B cell (primary cell): ENCODE data around the gene KRT82. TPM values are rescaled to one million over a fixed set of nuclear protein-coding genes. Genes with fewer than 3 reads are reported as not detected.
"Not testable (repeated sequence)": the region's sequence is repeated elsewhere in the genome, so short reads cannot be mapped to it uniquely, and the experiment has no call there.

ENCODE experiments used
- ATAC-seq: fragments of 200-7000 bp; cut with Tn5 transposase; one replicate; pipeline ENCODE4 v1.10.0; 2021; ENCODE audit warnings: low read depth, mild to moderate bottlenecking, moderate number of reproducible peaks, moderate library complexity
- CTCF ChIA-PET: fragments of 350-600 bp; sonication (Branson Sonifier 250); formaldehyde crosslinking; loops from one replicate; lab custom pipeline; 2021; ENCODE audit warnings: antibody characterized with exemption, inconsistent platforms; lab: Charles Lee
- POLR2A ChIA-PET: fragments of 350-600 bp; sonication (Branson Sonifier 250); formaldehyde crosslinking; loops from one replicate; lab custom pipeline; 2021; ENCODE audit warnings: antibody characterized with exemption; lab: Charles Lee
- DNase-seq: peaks from one replicate; pipeline ENCODE4 v3.0.0; 2013
- H2AFZ ChIP-seq: 2 replicates; pipeline ENCODE4 v1.6.1; 2012; ENCODE audit warnings: mild to moderate bottlenecking, low read depth, low read length; ENCODE audit not compliant: insufficient read depth, poor library complexity, severe bottlenecking
- H3K27ac ChIP-seq, 2 donors: 1 replicate in 1 of 2; 2 replicates in 1 of 2; pipeline ENCODE4 v1.5.1; 2012 to 2013; ENCODE audit warnings: low read length in 2 of 2, mild to moderate bottlenecking in 2 of 2, moderate library complexity in 1 of 2
- H3K27me3 ChIP-seq, 4 experiments: fragments of 200-600 bp in 1 of 4; sonication (generic) in 1 of 4; replicated peaks in 1 of 4; 1 replicate in 2 of 4; 2 replicates in 2 of 4; pipeline versions ENCODE4 v1.6.1 to v1.7.0; 2013 to 2016; ENCODE audit warnings: low read length in 3 of 4, mild to moderate bottlenecking in 2 of 4, mixed read lengths in 1 of 4, moderate library complexity in 1 of 4; ENCODE audit not compliant: insufficient read depth in 4 of 4, control insufficient read depth in 3 of 4; ENCODE audit errors: control extremely low read depth in 1 of 4
- H3K36me3 ChIP-seq, 2 experiments: replicated peaks in 1 of 2; 1 replicate in 1 of 2; 2 replicates in 1 of 2; pipeline versions ENCODE4 v1.6.1 to v1.7.1; 2013; ENCODE audit warnings: low read length in 1 of 2; ENCODE audit not compliant: insufficient read depth in 2 of 2, control insufficient read depth in 1 of 2; ENCODE audit errors: control extremely low read depth in 1 of 2, extremely low read depth in 1 of 2
- H3K4me1 ChIP-seq, 2 donors: fragments of 200-600 bp in 1 of 2; sonication (generic) in 1 of 2; 1 replicate in 1 of 2; 2 replicates in 1 of 2; pipeline versions ENCODE4 v1.5.1 to v1.6.1; 2013 to 2017; ENCODE audit warnings: low read length in 2 of 2; ENCODE audit not compliant: control insufficient read depth in 2 of 2, insufficient read depth in 2 of 2
- H3K4me2 ChIP-seq: replicated peaks from 2 replicates; pipeline ENCODE3; 2012; ENCODE audit warnings: mild to moderate bottlenecking, low read depth, low read length; ENCODE audit not compliant: poor library complexity, severe bottlenecking
- H3K4me3 ChIP-seq, 5 experiments: fragments of 200-600 bp in 1 of 5; sonication (generic) in 1 of 5; 1 replicate in 3 of 5; 2 replicates in 2 of 5; pipeline versions ENCODE4 v1.5.1 to v1.7.0; 2011 to 2016; ENCODE audit warnings: low read length in 4 of 5, mild to moderate bottlenecking in 4 of 5, low read depth in 2 of 5, control low read depth in 1 of 5, moderate library complexity in 1 of 5; ENCODE audit not compliant: insufficient read depth in 1 of 5; ENCODE audit errors: control extremely low read depth in 1 of 5, extremely low read depth in 1 of 5
- H3K79me2 ChIP-seq: fragments of 200-600 bp; sonication (generic); one replicate; pipeline ENCODE4 v1.6.0; 2016; ENCODE audit warnings: low read length; ENCODE audit not compliant: control insufficient read depth, insufficient read depth
- H3K9ac ChIP-seq: fragments of 200-600 bp; sonication (generic); 2 replicates; pipeline ENCODE4 v1.6.1; 2017; ENCODE audit warnings: mild to moderate bottlenecking, low read length, moderate library complexity
- H3K9me3 ChIP-seq, 3 donors: one replicate each; pipeline versions ENCODE4 v1.6.1 to v1.7.1; 2013; ENCODE audit warnings: low read length in 2 of 3; ENCODE audit not compliant: control insufficient read depth in 2 of 3, insufficient read depth in 1 of 3; ENCODE audit errors: control extremely low read depth in 1 of 3
- H4K20me1 ChIP-seq: 2 replicates; pipeline ENCODE4 v1.6.0; 2012; ENCODE audit warnings: mild to moderate bottlenecking, low read length; ENCODE audit not compliant: insufficient read depth, control insufficient read depth, poor library complexity, severe bottlenecking
- H3K27ac Mint-ChIP-seq: one replicate; pipeline ENCODE4 v1.8.0; 2021; ENCODE audit warnings: mixed read lengths
- H3K27me3 Mint-ChIP-seq: one replicate; pipeline ENCODE4 v1.8.0; 2021; ENCODE audit warnings: mixed read lengths
- H3K4me1 Mint-ChIP-seq: one replicate; pipeline ENCODE4 v1.8.0; 2021; ENCODE audit warnings: mixed read lengths
- H3K4me3 Mint-ChIP-seq: one replicate; pipeline ENCODE4 v1.8.0; 2021; ENCODE audit warnings: mixed read lengths
- H3K9me3 Mint-ChIP-seq: one replicate; pipeline ENCODE4 v1.8.0; 2022; ENCODE audit warnings: mixed read lengths; ENCODE audit not compliant: insufficient read depth
- EZH2 ChIP-seq: IDR thresholded peaks from 2 replicates; pipeline ENCODE4 v1.6.1; 2012; ENCODE audit warnings: borderline replicate concordance, low read depth, mild to moderate bottlenecking, moderate library complexity, low read length; ENCODE audit not compliant: insufficient read depth, poor library complexity, severe bottlenecking
- WGBS: methylation state at CpG from one replicate; pipeline ENCODE4 v1.1.5; 2013; ENCODE audit warnings: missing lambda C conversion rate; ENCODE audit not compliant: insufficient coverage; 5-methylcytosine and 5-hydroxymethylcytosine counted together
- intact Hi-C: fragments of 100-400 bp; cut with micrococcal nuclease; formaldehyde crosslinking; loops from one replicate; pipeline ENCODE4 v1.10.0; 2022
- polyA plus RNA-seq: library from polyadenylated mRNA; depleted of rRNA; stranded (reverse); fragments of >200 nt; gene quantifications from 2 replicates; pipeline ENCODE4 v1.2.3, GENCODE V29; 2012
- total RNA-seq, 2 donors: library from RNA; stranded (reverse); fragments of 120-200 nt in 1 of 2; gene quantifications; 1 replicate in 1 of 2; 2 replicates in 1 of 2; pipeline versions ENCODE4 v1.2.3 to v1.2.4, GENCODE V29; 2013 to 2022
- TF ChIP-seq, protein P1 (sequence below): fragments of 200-600 bp; IDR thresholded peaks from one replicate; pipeline ENCODE4 v1.8.0; 2022; ENCODE audit warnings: antibody characterized with exemption, mild to moderate bottlenecking

Gene KRT82
- total and polyA plus RNA-seq, 2 donors (not counting 1 experiment from before 2014, with no cell fraction given): not detected

DNA sequence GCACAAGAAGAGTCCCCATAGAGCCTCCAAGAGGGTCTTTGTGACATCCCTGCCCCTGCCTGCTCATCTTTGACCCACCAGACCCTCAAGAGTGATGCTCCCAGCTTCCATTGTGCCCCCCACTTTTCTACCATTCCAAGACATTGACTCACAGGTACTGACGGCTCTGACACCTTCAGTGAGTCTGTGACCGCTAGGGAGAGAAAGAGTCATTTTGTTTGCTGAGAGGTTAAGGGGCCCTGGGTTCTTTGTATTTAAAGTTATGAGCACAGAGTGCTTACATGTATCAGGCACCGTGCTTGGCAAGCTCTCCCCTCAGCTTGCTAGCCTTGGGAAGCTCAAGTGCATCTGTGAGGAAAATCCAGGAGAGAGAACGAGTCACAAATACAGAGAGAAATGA, 7.1 kb upstream of the KRT82 start:
- Histone ChIP-seq H3K4me1 (no peaks in the 10 kb centered on the region), H4K20me1 (no peaks in the 10 kb centered on the region), H3K9me3 (no peaks in the 10 kb centered on the region), H3K9ac (no peak overlapping the region), H3K27ac (no peak overlapping the region), H3K27me3 (no peaks in the 10 kb centered on the region), H2AFZ (no peak overlapping the region), H3K79me2 (no peaks in the 10 kb centered on the region), H3K4me3 (no peak overlapping the region), H3K36me3 (no peaks in the 10 kb centered on the region), H3K4me2 (no peak overlapping the region)
- Mint-ChIP-seq H3K27ac (no peak overlapping the region), H3K9me3 (no peaks in the 10 kb centered on the region), H3K4me1 (no peaks in the 10 kb centered on the region), H3K27me3 (peaks cover 37% of the 10 kb centered on the region), H3K4me3 (no peak overlapping the region)
- DNase-seq: no peak
- 30% methylated on average over 1 of the region's 4 CpGs for WGBS
- POLR2A ChIA-PET: no interaction called here
- intact Hi-C loops: no loop called here
- CTCF ChIA-PET: no interaction called here
- no peak for ATAC-seq
- no peak for TF ChIP-seq EZH2
- TF ChIP-seq, protein P1, sequence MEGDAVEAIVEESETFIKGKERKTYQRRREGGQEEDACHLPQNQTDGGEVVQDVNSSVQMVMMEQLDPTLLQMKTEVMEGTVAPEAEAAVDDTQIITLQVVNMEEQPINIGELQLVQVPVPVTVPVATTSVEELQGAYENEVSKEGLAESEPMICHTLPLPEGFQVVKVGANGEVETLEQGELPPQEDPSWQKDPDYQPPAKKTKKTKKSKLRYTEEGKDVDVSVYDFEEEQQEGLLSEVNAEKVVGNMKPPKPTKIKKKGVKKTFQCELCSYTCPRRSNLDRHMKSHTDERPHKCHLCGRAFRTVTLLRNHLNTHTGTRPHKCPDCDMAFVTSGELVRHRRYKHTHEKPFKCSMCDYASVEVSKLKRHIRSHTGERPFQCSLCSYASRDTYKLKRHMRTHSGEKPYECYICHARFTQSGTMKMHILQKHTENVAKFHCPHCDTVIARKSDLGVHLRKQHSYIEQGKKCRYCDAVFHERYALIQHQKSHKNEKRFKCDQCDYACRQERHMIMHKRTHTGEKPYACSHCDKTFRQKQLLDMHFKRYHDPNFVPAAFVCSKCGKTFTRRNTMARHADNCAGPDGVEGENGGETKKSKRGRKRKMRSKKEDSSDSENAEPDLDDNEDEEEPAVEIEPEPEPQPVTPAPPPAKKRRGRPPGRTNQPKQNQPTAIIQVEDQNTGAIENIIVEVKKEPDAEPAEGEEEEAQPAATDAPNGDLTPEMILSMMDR: no peak

DNA sequence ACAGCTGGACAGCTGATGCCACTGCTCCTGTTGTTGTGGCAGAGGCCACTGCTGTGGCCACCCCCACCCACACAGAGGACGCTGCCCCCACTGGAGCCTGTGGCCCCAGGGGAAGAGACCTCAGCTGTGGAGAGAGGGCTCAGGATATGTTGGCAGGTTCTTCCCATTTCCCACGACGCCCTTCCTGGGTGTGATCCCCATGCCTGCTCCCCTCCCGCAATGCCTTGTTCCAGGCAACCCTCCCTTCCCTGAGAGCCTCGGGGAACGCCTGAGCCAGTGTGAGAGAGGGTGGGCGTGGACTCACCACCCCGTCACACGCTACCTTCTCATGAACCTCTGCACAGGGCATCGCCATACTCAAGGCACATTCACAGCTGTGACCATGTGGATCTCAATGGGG, 5.7 kb upstream of the KRT82 start:
- H3K27me3 Mint-ChIP-seq: peaks cover 32% of the 10 kb centered on the region
- intact Hi-C loops: no loop called here
- no peaks in the 10 kb centered on the region for H3K9me3 Mint-ChIP-seq
- no peak overlapping the region for H3K9ac ChIP-seq
- no peak overlapping the region for H3K4me3 ChIP-seq
- H2AFZ ChIP-seq: no peak overlapping the region
- TF ChIP-seq EZH2: no peak
- TF ChIP-seq, protein P1: no peak
- no peak overlapping the region for H3K27ac Mint-ChIP-seq
- ATAC-seq (no peak), DNase-seq (no peak)
- no peaks in the 10 kb centered on the region for H3K27me3 ChIP-seq
- no peaks in the 10 kb centered on the region for H3K79me2 ChIP-seq
- H3K27ac ChIP-seq: no peak overlapping the region
- WGBS: 82% methylated on average over 5 of the region's 10 CpGs
- no peak overlapping the region for H3K4me2 ChIP-seq
- H3K9me3 ChIP-seq: no peaks in the 10 kb centered on the region
- POLR2A ChIA-PET: no interaction called here
- no peaks in the 10 kb centered on the region for H3K4me1 ChIP-seq
- CTCF ChIA-PET: no interaction called here
- no peaks in the 10 kb centered on the region for H4K20me1 ChIP-seq
- no peaks in the 10 kb centered on the region for H3K36me3 ChIP-seq
- no peak overlapping the region for H3K4me3 Mint-ChIP-seq
- H3K4me1 Mint-ChIP-seq: no peaks in the 10 kb centered on the region

DNA sequence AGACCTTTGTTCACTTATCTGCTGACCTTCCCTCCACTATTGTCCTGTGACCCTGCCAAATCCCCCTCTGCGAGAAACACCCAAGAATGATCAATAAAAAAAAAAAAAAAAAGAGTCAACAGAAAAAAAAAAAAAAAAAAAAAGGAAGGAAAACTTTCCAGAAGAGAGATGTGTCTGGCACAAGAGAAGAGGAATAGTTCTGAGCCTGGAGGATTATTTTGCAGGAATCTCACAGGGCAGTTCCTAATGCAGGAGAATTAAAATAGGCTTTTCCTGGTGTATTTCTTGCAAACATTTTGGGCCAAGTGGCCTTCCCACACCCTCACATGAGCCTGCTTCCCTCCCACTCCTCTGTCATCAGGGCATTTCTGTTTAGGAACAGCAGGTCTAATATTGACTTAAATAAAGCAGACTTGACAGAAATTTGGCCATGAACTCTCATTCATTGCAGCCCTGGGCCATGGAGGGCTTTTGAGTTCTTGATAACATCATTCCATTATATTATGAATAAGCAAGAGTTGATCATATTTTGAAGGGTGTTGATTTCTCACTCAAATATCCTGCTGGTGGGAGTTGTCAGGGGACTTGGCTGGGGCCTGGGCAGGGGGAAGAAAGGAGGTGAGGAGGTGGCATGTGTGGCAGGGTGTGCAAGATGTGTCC, 4.6 kb upstream of the KRT82 start:
- ATAC-seq, CTCF ChIA-PET, H3K79me2 ChIP-seq, DNase-seq, H3K4me3 ChIP-seq, H3K4me2 ChIP-seq, H3K9me3 ChIP-seq, H3K4me1 Mint-ChIP-seq, H4K20me1 ChIP-seq, H2AFZ ChIP-seq, H3K27me3 ChIP-seq, H3K9me3 Mint-ChIP-seq, H3K4me3 Mint-ChIP-seq, POLR2A ChIA-PET, H3K27ac Mint-ChIP-seq, H3K4me1 ChIP-seq, intact Hi-C loops, H3K36me3 ChIP-seq, H3K9ac ChIP-seq, H3K27ac ChIP-seq: not testable (repeated sequence)
- no CpG with 5 or more reads among the region's 1 CpG for WGBS
- peaks cover 23% of the 10 kb centered on the region for H3K27me3 Mint-ChIP-seq
